ENCODE data around the gene DSCAML1. TPM values are rescaled to one million over a fixed set of nuclear protein-coding genes. Genes with fewer than 3 reads are reported as not detected.

DSCAML1 gene
- total RNA-seq, 1 donor from 2014 or later = 2.5 TPM

DNA sequence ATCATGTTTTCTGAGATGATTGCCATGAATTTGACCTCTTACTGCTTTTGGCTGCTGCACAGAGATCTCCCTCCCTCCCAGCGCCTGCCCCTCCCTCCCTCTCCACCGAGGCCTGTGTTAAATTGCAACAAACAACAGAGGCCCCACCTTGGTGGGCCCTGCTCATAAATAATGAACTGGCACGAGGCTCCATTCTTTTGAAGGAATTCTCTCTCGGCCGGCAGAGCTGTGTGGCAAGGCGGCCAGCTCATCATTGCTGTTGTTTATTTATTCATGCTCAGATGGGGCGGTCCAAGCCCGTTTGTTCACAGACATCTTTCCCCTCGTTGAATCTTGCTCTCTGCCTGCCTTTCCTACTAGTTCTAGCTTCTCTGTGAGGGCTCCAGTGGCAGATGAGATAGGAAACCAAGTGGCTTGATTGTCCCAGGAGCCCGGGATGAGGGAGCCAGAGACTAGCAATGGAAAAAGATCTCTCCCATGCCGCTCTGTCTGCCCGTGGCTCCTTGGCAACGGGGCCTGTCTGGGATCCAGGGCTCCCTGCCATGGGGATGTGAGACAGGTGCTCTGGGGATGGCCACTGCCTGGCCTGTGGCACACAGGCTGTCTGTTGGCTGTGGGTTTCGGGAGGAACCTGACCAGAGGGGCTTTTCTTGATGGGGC lies 192.6 kb downstream of the DSCAML1 start:
- Mint-ChIP-seq H3K36me3 (no peaks in the 10 kb centered on the region), H3K4me3 (no peak overlapping the region), H3K4me1 (no peaks in the 10 kb centered on the region), H3K27me3 (ENCODE audit: low read depth) (peaks cover 65% of the 10 kb centered on the region), H3K9me3 (no peaks in the 10 kb centered on the region), H3K27ac (no peak overlapping the region)
- DNase-seq (ENCODE audit: low spot score in 2 of 2, unreplicated experiment in 2 of 2) = no peak
- TF ChIP-seq, protein P1, sequence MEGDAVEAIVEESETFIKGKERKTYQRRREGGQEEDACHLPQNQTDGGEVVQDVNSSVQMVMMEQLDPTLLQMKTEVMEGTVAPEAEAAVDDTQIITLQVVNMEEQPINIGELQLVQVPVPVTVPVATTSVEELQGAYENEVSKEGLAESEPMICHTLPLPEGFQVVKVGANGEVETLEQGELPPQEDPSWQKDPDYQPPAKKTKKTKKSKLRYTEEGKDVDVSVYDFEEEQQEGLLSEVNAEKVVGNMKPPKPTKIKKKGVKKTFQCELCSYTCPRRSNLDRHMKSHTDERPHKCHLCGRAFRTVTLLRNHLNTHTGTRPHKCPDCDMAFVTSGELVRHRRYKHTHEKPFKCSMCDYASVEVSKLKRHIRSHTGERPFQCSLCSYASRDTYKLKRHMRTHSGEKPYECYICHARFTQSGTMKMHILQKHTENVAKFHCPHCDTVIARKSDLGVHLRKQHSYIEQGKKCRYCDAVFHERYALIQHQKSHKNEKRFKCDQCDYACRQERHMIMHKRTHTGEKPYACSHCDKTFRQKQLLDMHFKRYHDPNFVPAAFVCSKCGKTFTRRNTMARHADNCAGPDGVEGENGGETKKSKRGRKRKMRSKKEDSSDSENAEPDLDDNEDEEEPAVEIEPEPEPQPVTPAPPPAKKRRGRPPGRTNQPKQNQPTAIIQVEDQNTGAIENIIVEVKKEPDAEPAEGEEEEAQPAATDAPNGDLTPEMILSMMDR (IDR thresholded peaks at IDR 0.05; ENCODE audit: unreplicated experiment) = no peak

DNA sequence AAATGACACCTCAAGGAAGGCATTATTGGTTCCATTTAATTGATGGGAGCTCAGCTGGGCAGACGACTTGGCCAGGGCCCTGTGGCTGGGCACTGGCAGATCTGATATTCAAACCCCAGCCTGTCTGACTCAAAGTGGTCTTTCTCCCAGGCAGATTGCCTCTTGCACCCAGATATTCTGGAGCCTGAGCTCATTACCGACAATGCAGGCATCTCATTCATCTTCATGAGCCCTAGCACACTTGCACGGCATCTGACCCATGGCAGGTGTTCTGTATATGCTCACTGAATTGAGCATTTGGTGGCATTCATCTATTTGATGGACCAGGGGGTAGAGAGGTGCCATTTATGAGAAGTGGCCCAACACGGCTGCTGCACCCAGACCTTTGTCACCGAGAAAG lies 193.1 kb downstream of the DSCAML1 start:
- TF ChIP-seq, protein P1 (IDR thresholded peaks at IDR 0.05; ENCODE audit: unreplicated experiment) = no peak
- Mint-ChIP-seq H3K36me3 (no peaks in the 10 kb centered on the region), H3K27ac (no peak overlapping the region), H3K4me1 (no peaks in the 10 kb centered on the region), H3K4me3 (no peak overlapping the region), H3K27me3 (ENCODE audit: low read depth) (peaks cover 67% of the 10 kb centered on the region), H3K9me3 (no peaks in the 10 kb centered on the region)
- DNase-seq (ENCODE audit: low spot score in 2 of 2, unreplicated experiment in 2 of 2) = no peak

DNA sequence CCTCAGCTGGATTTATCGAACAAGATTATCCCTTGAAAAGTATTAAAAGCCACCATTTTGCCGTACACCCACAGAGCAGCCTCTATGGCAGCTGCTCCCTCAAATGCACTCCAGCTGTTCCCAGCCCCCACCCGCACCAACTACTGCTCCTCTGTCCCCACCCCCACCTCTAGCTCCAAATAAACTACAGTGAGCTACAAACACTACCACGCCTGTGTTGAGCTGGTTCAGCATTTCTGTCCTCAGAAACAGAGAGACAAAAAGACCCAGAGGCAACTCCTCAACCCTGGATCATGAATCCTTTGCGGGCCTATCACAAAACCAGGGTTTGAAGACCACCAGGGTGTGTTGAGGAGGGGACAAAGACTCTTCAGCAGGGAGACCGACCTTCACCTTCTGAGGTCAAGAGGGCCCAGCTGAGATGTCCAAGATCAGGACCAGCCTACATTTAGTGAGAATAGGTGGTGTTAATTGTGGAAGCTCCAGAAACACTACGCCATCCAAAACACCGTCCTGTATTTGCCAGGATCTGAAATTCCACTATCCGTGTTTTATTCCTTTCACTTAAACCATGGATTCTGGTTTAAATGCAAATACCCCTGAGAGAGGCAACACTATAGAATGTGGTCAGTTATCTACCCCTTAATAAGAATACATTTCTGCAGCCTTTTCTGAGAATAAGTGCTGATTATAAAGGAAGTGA lies 195.9 kb downstream of the DSCAML1 start:
- peaks cover 68% of the 10 kb centered on the region for H3K27me3 Mint-ChIP-seq (ENCODE audit: low read depth)
- no peaks in the 10 kb centered on the region for H3K9me3 Mint-ChIP-seq
- H3K4me3 Mint-ChIP-seq = no peak overlapping the region
- DNase-seq (ENCODE audit: low spot score in 2 of 2, unreplicated experiment in 2 of 2) = no peak
- no peaks in the 10 kb centered on the region for H3K36me3 Mint-ChIP-seq
- TF ChIP-seq, protein P1 (IDR thresholded peaks at IDR 0.05; ENCODE audit: unreplicated experiment) = no peak
- H3K27ac Mint-ChIP-seq = no peak overlapping the region
- no peaks in the 10 kb centered on the region for H3K4me1 Mint-ChIP-seq

DNA sequence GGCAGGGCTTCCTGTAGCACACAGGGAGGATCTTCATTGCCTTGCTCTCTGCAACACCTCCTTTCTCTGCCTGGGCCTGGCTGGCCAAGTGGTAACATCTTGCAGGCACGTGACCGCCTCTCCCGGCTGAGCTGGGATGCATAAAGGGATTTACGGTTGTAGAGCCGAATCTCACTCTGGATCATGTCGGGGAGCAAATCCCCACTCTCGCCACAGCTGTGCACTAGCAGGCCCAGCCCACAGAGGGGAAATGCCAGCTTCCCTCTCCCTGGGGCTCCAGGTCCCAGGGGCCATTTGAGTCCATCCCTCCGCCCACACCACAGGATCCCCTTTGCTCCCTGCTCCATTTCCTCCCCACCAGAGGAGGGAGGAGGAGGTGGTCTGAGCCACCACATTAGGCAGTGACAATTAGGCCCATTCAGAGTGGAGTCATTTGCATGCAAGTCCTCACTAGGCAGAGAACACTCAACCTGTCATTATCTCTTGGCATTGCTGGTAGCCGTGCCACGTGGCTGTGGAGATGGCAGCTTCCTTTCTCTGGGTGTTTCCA lies 196.7 kb downstream of the DSCAML1 start:
- no peak for DNase-seq (ENCODE audit: low spot score in 2 of 2, unreplicated experiment in 2 of 2)
- Mint-ChIP-seq H3K9me3 (no peaks in the 10 kb centered on the region), H3K4me3 (no peak overlapping the region), H3K36me3 (no peaks in the 10 kb centered on the region), H3K27ac (no peak overlapping the region), H3K4me1 (no peaks in the 10 kb centered on the region), H3K27me3 (ENCODE audit: low read depth) (peaks cover 69% of the 10 kb centered on the region)
- TF ChIP-seq, protein P1 (IDR thresholded peaks at IDR 0.05; ENCODE audit: unreplicated experiment) = no peak

DNA sequence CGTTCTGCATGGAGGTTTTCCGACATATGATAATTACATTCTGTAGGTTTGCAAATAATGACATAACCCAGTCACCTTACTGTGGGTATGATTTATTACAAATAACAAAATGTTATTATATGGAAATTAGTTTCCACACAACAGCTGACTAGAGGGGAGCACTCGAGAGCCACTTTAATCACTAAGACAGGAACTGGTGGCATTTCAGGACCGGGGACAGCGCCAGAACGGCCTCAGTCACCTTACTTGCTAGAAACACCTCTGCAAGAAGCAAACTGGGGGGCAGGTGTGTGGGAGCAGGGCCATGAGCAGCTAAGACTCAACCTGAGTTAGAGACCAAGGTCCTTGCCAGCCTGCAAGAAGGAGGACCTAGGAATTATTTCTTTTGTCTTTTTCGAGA lies 199.9 kb downstream of the DSCAML1 start:
- TF ChIP-seq, protein P1 (IDR thresholded peaks at IDR 0.05; ENCODE audit: unreplicated experiment) = no peak
- Mint-ChIP-seq H3K27ac (no peak overlapping the region), H3K9me3 (no peaks in the 10 kb centered on the region), H3K4me1 (no peaks in the 10 kb centered on the region), H3K27me3 (ENCODE audit: low read depth) (peaks cover 68% of the 10 kb centered on the region), H3K4me3 (no peak overlapping the region), H3K36me3 (no peaks in the 10 kb centered on the region)
- DNase-seq (ENCODE audit: low spot score in 2 of 2, unreplicated experiment in 2 of 2) = peak; percentile 46 to 81
